ENCODE measurements around the gene GPRC5C. TPM values are rescaled to one million over a fixed set of nuclear protein-coding genes. Genes with fewer than 3 reads are reported as not detected.

Gene GPRC5C
- total RNA-seq, 1 experiment from 2014 or later = 15.5 TPM

- no peaks in the 10 kb centered on the region for H3K23me2 ChIP-seq (ENCODE audit: insufficient read length, low read depth, low read length, poor library complexity, severe bottlenecking)
- no peak overlapping the region for H4K5ac ChIP-seq (ENCODE audit: insufficient read length, low read depth, low read length)
- H4K8ac ChIP-seq (replicated peaks; ENCODE audit: insufficient read length, low read depth, low read length) = no peak overlapping the region
- H2BK12ac ChIP-seq (ENCODE audit: insufficient read length, low read depth, low read length) = no peak overlapping the region
- TF ChIP-seq, protein P1, sequence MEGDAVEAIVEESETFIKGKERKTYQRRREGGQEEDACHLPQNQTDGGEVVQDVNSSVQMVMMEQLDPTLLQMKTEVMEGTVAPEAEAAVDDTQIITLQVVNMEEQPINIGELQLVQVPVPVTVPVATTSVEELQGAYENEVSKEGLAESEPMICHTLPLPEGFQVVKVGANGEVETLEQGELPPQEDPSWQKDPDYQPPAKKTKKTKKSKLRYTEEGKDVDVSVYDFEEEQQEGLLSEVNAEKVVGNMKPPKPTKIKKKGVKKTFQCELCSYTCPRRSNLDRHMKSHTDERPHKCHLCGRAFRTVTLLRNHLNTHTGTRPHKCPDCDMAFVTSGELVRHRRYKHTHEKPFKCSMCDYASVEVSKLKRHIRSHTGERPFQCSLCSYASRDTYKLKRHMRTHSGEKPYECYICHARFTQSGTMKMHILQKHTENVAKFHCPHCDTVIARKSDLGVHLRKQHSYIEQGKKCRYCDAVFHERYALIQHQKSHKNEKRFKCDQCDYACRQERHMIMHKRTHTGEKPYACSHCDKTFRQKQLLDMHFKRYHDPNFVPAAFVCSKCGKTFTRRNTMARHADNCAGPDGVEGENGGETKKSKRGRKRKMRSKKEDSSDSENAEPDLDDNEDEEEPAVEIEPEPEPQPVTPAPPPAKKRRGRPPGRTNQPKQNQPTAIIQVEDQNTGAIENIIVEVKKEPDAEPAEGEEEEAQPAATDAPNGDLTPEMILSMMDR (conservative IDR thresholded peaks at IDR 0.05) = no peak
- H3K9me3 Mint-ChIP-seq = peaks cover 15% of the 10 kb centered on the region in 2 experiments
- peaks cover 50% of the 10 kb centered on the region for H3K27me3 Mint-ChIP-seq (ENCODE audit: low read depth)
- no peak overlapping the region for H2BK15ac ChIP-seq (ENCODE audit: low read depth, low read length)
- no peak overlapping the region for H2BK5ac ChIP-seq (ENCODE audit: insufficient read length, low read length)
- no peaks in the 10 kb centered on the region for H3K79me1 ChIP-seq (ENCODE audit: insufficient read depth, low read depth, low read length, poor library complexity, severe bottlenecking)
- H3K4me2 ChIP-seq (ENCODE audit: insufficient read depth, insufficient read length, low read length) = no peak overlapping the region
- H2AK5ac ChIP-seq (ENCODE audit: insufficient read length, low read length) = no peak overlapping the region
- no peak overlapping the region for H2BK20ac ChIP-seq (ENCODE audit: low read depth, low read length, poor library complexity, severe bottlenecking)
- no peaks in the 10 kb centered on the region for H3K4me1 ChIP-seq (ENCODE audit: insufficient read depth, low read length)
- H3K36me3 Mint-ChIP-seq (ENCODE audit: insufficient read depth in 1 of 3, low read depth in 3 of 3) = peaks cover 0 to 9% (median 3%) of the 10 kb centered on the region in 3 experiments; a peak in 3 of 7 replicates
- H3K4me1 Mint-ChIP-seq = no peaks in the 10 kb centered on the region
- H2AFZ ChIP-seq (ENCODE audit: low read length) = no peak overlapping the region
- no peak overlapping the region for H3K9ac ChIP-seq (ENCODE audit: extremely low read depth, insufficient read length, low read length)
- DNase-seq = peak; percentile 17
- no peak overlapping the region for H3K4ac ChIP-seq (ENCODE audit: low read depth, low read length)
- no peak overlapping the region for H4K91ac ChIP-seq (ENCODE audit: insufficient read length, low read depth, low read length)
- H3K27ac Mint-ChIP-seq = no peak overlapping the region
- H3K9me3 ChIP-seq (ENCODE audit: control insufficient read depth, low read depth, low read length) = no peaks in the 10 kb centered on the region
- H4K20me1 ChIP-seq (ENCODE audit: control insufficient read depth, insufficient read depth, insufficient read length) = no peaks in the 10 kb centered on the region
- H3K79me2 ChIP-seq (ENCODE audit: insufficient read depth, low read length) = no peaks in the 10 kb centered on the region
- H3T11ph ChIP-seq (ENCODE audit: low read length) = no peak overlapping the region
- H3K27me3 ChIP-seq (ENCODE audit: insufficient read depth, low read length) = no peaks in the 10 kb centered on the region
- H3K18ac ChIP-seq (ENCODE audit: insufficient read length, low read depth, low read length) = no peak overlapping the region
- H3K23ac ChIP-seq (ENCODE audit: insufficient read length, low read depth, low read length) = no peak overlapping the region
- no CpG with 5 or more reads among the region's 9 CpGs for WGBS (ENCODE audit: extremely low coverage, insufficient read length, low lambda C conversion rate)
- no peak overlapping the region for H3K27ac ChIP-seq (ENCODE audit: insufficient read length, low read depth, low read length)
- no peak overlapping the region for H3K14ac ChIP-seq (ENCODE audit: insufficient read depth, low read length)
- no peak overlapping the region for H2BK120ac ChIP-seq (ENCODE audit: low read depth, low read length, poor library complexity, severe bottlenecking)
- no peak overlapping the region for H3K4me3 Mint-ChIP-seq
- no peak overlapping the region for H3K56ac ChIP-seq (ENCODE audit: insufficient read length, low read depth, low read length)
Observed at GRCh38 chr17:74485022-74485743, 53.3 kb downstream of the GPRC5C start.

Data from H9 (cell line).